Epithelial cell of proximal tubule (primary cell): ENCODE measurements around the gene IQCE. TPM values are rescaled to one million over a fixed set of nuclear protein-coding genes. Genes with fewer than 3 reads are reported as not detected.

Experiments
- DNase-seq: peaks from one replicate; pipeline ENCODE4 v3.0.0-alpha.2; 2011; ENCODE audit warnings: low read depth
- H3K4me3 ChIP-seq: 2 replicates; pipeline ENCODE4 v1.5.1; 2011; ENCODE audit warnings: low read depth, mild to moderate bottlenecking, low read length
- total RNA-seq: library from RNA; depleted of rRNA; stranded (reverse); fragments of >200 nt; gene quantifications from 2 replicates; pipeline ENCODE4 v1.2.3, GENCODE V29; 2015
- TF ChIP-seq, protein P1 (sequence below): conservative IDR thresholded peaks from 2 replicates; pipeline ENCODE4 v1.5.1; 2012; ENCODE audit warnings: low read depth, mild to moderate bottlenecking, low read length

Gene IQCE
- total RNA-seq, 1 donor from 2014 or later, result 25.0 TPM

DNA sequence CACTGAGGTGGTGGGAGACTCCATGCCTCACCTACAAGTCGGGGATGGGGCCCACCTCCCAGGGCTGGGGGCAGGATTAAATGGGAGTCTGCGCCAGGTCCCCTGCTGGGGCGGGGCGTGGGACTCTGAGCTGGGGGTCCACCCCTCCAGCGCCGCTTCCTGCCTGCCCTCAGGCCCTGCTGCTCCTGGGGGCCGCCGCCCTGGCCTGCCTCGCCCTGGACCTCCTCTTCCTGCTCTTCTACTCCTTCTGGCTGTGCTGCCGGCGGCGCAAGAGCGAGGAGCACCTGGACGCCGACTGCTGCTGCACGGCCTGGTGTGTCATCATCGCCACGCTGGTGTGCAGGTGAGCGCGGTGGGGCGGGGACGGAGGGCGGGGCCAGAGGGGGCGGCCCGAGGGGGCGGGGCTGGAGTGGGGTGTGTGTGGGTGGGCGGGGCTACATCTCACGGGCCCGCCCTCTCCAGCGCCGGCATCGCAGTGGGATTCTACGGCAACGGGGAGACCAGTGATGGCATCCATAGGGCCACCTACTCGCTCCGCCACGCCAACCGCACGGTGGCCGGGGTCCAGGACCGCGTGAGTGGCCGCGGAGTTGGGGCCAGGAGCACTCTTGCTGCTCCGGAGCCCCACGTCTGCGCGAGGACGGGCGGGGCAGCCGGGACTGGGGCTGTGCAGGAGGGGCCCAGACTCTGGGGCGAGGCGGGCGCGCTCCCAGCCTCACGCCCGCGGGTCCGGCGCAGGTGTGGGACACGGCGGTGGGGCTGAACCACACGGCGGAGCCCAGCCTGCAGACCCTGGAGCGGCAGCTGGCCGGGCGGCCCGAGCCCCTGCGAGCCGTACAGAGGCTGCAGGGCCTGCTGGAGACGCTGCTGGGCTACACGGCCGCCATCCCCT lies 88.1 kb downstream of the IQCE start:
- DNase-seq, result no peak
- TF ChIP-seq, protein P1, sequence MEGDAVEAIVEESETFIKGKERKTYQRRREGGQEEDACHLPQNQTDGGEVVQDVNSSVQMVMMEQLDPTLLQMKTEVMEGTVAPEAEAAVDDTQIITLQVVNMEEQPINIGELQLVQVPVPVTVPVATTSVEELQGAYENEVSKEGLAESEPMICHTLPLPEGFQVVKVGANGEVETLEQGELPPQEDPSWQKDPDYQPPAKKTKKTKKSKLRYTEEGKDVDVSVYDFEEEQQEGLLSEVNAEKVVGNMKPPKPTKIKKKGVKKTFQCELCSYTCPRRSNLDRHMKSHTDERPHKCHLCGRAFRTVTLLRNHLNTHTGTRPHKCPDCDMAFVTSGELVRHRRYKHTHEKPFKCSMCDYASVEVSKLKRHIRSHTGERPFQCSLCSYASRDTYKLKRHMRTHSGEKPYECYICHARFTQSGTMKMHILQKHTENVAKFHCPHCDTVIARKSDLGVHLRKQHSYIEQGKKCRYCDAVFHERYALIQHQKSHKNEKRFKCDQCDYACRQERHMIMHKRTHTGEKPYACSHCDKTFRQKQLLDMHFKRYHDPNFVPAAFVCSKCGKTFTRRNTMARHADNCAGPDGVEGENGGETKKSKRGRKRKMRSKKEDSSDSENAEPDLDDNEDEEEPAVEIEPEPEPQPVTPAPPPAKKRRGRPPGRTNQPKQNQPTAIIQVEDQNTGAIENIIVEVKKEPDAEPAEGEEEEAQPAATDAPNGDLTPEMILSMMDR, result no peak
- no peak overlapping the region for H3K4me3 ChIP-seq

DNA sequence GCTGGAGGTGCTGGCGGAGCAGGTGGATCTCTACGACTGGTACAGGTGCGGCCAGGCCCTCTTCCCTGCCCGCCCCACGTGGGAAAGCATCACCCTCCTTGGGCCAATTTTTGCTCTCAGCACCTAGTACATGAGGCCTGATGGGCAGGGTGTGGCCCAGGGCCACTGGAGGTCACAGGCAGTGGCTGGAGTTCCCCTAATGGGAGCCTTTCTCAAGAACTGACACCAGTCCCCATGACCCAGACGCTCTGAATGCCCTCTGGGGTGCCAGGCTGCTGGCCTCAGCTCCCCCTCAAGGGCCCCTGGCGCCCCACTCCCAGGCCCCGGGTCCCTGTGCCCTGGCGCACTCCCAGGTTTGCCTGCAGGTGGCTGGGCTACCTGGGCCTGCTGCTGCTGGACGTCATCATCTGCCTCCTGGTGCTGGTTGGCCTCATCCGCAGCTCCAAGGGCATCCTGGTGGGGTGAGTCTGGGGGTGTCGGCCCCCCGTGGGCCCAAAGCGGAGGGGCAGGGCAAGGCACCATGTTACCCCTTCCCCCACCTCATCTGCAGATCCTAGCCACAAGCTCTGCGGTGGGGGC lies 88.9 kb downstream of the IQCE start:
- DNase-seq, result no peak
- no peak overlapping the region for H3K4me3 ChIP-seq
- TF ChIP-seq, protein P1, result no peak

DNA sequence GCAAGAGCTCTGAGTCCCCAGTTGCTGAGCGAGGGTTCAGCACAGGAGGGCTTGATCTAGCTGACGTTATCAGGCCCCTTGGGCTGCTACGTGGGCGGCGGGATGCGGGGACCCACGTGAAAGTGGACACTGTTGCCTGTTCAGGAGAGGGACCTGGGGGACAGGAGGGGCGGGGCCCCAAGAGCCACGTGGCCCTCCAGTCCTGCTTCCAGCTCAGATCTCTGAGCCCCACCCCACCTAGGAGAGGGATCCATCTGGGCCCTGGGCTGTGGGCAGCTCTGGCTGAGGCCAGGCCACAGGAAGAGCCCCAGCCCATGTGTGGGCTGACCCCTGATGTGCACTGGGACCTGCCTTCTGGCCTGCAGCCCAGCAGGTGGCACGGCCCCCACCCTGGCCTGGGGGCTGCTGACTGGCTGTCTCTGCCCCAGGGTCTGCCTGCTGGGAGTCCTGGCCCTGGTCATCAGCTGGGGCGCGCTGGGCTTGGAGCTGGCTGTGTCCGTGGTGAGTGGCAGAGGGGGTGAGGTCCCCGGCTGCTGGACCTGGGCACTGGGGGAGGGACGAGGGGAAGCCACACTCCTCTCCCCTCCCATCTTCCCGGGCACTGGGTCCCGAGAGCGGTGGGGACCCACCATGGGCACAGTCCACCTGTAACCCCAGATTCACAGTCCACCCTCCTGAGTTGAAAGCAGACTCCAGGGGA lies 90.5 kb downstream of the IQCE start:
- no peak overlapping the region for H3K4me3 ChIP-seq
- DNase-seq, result no peak
- TF ChIP-seq, protein P1, result no peak

DNA sequence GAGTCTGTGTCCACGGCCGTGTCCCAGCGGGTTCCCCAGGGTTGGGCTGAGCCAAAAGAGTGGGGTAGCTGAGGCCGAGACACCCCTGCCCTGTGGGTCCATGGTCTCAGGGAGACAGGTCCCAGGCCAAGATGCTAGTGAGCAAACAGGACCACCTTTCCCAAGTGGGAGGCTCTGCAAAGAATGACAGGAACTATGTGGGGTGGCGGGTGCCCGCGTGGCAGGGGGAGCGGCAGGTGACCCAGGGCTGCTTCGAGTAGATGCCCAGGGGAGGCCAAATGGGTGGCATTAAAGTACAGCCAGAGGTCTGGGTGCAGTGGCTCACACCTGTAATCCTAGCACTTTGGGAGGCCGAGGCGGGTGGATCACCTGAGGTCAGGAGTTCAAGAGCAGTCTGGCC lies 91.2 kb downstream of the IQCE start:
- TF ChIP-seq, protein P1, result no peak
- DNase-seq, result no peak
- no peak overlapping the region for H3K4me3 ChIP-seq

DNA sequence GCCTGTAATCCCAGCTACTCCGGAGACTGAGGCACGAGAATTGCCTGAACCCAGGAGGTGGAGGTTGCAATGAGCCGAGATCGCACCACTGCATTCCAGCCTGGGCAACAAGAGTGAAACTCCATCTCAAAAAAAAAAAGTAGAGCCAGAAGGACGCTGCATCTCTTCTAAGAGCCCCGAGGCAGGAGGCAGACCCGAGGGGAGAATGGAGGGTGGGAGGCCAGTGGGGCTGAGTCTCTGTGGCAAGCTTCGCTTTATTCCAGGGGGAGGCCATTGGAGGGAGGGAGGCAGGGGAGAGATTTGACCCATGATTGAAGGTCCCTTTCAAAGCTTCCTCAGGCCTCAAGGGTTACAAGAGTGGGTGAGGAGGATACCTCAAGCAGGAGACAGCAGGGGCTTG lies 91.7 kb downstream of the IQCE start:
- DNase-seq, result no peak
- TF ChIP-seq, protein P1, result no peak
- H3K4me3 ChIP-seq, result no peak overlapping the region

DNA sequence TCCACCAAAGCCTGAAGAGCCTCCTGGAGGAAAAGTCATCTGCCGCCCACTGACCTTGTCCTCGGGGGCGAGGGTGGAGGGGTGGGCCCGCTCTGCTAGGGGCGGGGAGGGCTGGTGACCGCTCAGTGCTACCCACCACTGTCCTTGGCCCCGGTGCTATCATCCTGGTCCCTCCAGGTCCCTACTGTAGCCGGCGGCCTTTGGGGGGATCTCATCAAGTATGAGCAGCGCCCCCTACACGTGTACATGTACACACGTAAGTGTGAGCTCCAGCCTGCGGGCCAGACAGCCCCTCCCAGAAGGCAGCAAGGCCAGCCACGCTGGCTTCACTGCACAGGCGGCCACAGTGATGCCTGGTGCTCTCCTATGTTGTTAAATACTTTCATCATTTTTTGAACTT lies 92.6 kb downstream of the IQCE start:
- DNase-seq, result no peak
- TF ChIP-seq, protein P1, result no peak
- no peak overlapping the region for H3K4me3 ChIP-seq
